Psoas muscle (tissue), 8 donors: ENCODE data around the gene PPEF2. TPM values are rescaled to one million over a fixed set of nuclear protein-coding genes. Genes with fewer than 3 reads are reported as not detected.

Experiments used
- ATAC-seq, 4 donors: fragments of 200-7000 bp; cut with Tn5 transposase; one replicate each; pipeline ENCODE4 v1.9.1; 2020; ENCODE audit warnings: moderate library complexity in 3 of 4, mild to moderate bottlenecking in 2 of 4
- DNase-seq, 2 donors: peaks; one replicate each; pipeline ENCODE4 v3.0.0-alpha.2; 2020
- H3K27ac ChIP-seq: fragments of 200-600 bp; one replicate; pipeline ENCODE4 v1.8.0; 2022
- H3K27me3 ChIP-seq, 3 donors: fragments of 200-600 bp in 1 of 3; one replicate each; pipeline versions ENCODE4 v1.6.1 to v1.8.0; 2013 to 2022; ENCODE audit warnings: low read length in 2 of 3, mild to moderate bottlenecking in 2 of 3, moderate library complexity in 1 of 3; ENCODE audit not compliant: insufficient read depth in 3 of 3
- H3K36me3 ChIP-seq, 2 donors: fragments of 200-600 bp in 1 of 2; one replicate each; pipeline versions ENCODE4 v1.6.1 to v1.8.0; 2013 to 2022; ENCODE audit warnings: low read depth in 1 of 2, mild to moderate bottlenecking in 1 of 2, moderate library complexity in 1 of 2; ENCODE audit not compliant: insufficient read depth in 1 of 2
- H3K4me1 ChIP-seq: fragments of 200-600 bp; one replicate; pipeline ENCODE4 v1.8.0; 2022
- H3K4me3 ChIP-seq: fragments of 200-600 bp; one replicate; pipeline ENCODE4 v1.8.0; 2022; ENCODE audit warnings: mild to moderate bottlenecking
- H3K9me3 ChIP-seq: fragments of 200-600 bp; one replicate; pipeline ENCODE4 v1.8.0; 2022
- WGBS, 3 donors: extraction: QIAGEN DNeasy Blood & Tissue Kit; methylation state at CpG; one replicate each; pipeline versions ENCODE4 v1.1.6 to v1.1.7; 2013; 5-methylcytosine and 5-hydroxymethylcytosine counted together
- intact Hi-C, 2 donors: fragments of 100-400 bp; cut with DNase I; formaldehyde crosslinking; loops; one replicate each; pipeline versions ENCODE4 v1.11.0 to v1.14.2; 2022
- polyA plus RNA-seq, 3 donors: library from polyadenylated mRNA; stranded (reverse); fragments of 200-250 nt; gene quantifications; one replicate each; pipeline ENCODE4 v1.2.3, GENCODE V29; 2013
- total RNA-seq, 4 donors: library from RNA; stranded (reverse); fragmentation: NEBNext Ultra II Directional in 2 of 4; extraction: Animal tissue kit (Norgen Biotek cat#: 25700) in 2 of 4; gene quantifications; one replicate each; pipeline versions ENCODE4 v1.2.1 to v1.2.4, GENCODE V29; 2021 to 2023
- TF ChIP-seq, protein P1 (sequence below): fragments of 200-600 bp; IDR thresholded peaks from one replicate; pipeline ENCODE4 v1.8.0; 2022; ENCODE audit warnings: antibody characterized with exemption
- donor health status: healthy with polysubstance abuse.
- donor health status: DM: no; HTN: no; CAD: no; lungs with moderate emphysema.
- donor health status: Bipolar disorder and iron deficiency.
- donor health status: healthy.
- donor health status: DM: yes; HTN: yes; CAD: no.
- donor health status: DM: no; HTN: no; CAD: no.
- donor health status: DM: no; HTN: no; CAD: no.
- donor health status: DM: yes; HTN: yes; CAD: no.

Gene PPEF2
- total and polyA plus RNA-seq, 7 donors, result 0.05 to 0.08 TPM; not detected in 5

DNA sequence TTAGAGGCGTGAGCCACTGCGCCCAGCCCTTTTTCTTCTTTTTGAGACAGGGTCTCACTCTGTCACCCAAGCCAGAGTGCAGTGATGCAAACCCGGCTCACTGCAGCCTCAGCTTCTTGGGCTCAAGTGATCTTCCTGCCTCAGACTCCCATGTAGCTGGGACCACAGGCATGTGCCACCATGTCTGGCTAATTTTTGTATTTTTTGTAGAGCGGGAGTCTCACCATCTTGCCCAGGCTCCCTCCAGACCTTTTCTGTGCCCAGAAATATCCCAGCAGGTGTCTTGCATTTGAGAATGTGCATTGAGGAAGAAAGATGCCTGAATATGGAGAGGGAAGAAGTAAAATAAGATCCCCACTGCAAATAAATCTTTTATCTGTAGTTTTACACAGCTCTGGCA, 58.7 kb downstream of the PPEF2 start:
- WGBS, 3 donors, result 92 to 96% (median 95%) methylated on average over 4 of the region's 4 CpGs
- intact Hi-C loops, result no loop called here

DNA sequence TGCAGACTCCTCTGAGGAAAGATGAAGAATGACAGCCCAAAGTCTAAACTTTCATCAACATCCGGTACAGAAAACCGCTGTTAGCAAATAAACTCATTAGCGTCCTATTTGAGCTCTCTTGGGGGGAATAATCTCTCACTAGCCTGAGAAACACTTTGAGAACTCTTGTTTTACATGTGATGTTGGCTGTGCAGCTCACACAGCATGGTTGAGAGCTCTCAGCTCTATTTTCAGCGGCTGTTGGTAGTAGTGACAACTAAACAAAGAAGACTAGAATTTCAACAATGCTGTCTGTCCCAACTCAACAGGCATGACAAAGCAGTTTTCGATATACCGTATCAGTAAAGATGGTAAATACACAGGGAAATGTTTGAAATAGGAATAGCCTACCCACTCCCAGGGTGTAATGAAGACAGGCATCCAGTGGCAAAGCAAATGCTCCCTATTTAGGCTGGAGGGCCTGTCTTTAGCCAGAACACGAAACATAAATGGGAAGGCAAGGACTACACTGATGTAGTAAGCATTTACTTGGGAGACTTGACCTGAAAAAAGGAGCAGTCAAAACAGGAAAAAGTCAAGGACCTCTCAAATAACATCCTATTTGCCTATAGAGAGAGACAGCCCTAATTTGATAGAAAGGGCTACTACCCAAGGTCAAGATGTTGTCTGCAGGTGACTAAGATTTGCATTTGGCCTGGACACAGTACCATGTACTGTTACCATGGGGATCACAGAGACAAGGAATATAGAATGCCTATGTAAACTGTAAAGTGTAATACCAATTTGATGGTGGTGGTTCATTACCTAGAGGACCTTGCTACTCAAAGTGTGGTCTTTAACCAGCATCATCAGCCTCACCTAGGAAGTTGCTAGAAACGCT, 60.4 kb downstream of the PPEF2 start:
- intact Hi-C loops, result no loop called here
- TF ChIP-seq, protein P1, sequence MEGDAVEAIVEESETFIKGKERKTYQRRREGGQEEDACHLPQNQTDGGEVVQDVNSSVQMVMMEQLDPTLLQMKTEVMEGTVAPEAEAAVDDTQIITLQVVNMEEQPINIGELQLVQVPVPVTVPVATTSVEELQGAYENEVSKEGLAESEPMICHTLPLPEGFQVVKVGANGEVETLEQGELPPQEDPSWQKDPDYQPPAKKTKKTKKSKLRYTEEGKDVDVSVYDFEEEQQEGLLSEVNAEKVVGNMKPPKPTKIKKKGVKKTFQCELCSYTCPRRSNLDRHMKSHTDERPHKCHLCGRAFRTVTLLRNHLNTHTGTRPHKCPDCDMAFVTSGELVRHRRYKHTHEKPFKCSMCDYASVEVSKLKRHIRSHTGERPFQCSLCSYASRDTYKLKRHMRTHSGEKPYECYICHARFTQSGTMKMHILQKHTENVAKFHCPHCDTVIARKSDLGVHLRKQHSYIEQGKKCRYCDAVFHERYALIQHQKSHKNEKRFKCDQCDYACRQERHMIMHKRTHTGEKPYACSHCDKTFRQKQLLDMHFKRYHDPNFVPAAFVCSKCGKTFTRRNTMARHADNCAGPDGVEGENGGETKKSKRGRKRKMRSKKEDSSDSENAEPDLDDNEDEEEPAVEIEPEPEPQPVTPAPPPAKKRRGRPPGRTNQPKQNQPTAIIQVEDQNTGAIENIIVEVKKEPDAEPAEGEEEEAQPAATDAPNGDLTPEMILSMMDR, result no peak
- Histone ChIP-seq H3K36me3 (no peaks in the 10 kb centered on the region), H3K27ac (no peak overlapping the region), H3K27me3 (no peaks in the 10 kb centered on the region), H3K4me1 (no peaks in the 10 kb centered on the region), H3K4me3 (no peak overlapping the region), H3K9me3 (no peaks in the 10 kb centered on the region)
- 58 to 65% (median 61%) methylated on average over 8 of the region's 8 CpGs for WGBS, 3 donors
- ATAC-seq (peak in 3 of 4 donors; percentile 50 to 57 (median 52)), DNase-seq (no peak)

More for the DNA sequence above, 58.7 kb downstream of the PPEF2 start:
- Histone ChIP-seq H3K4me1 (peaks cover 10% of the 10 kb centered on the region), H3K27me3 (no peaks in the 10 kb centered on the region), H3K9me3 (no peaks in the 10 kb centered on the region), H3K36me3 (no peaks in the 10 kb centered on the region), H3K4me3 (no peak overlapping the region), H3K27ac (no peak overlapping the region)
- ATAC-seq (no peak), DNase-seq (no peak)
- TF ChIP-seq, protein P1, result no peak

DNA sequence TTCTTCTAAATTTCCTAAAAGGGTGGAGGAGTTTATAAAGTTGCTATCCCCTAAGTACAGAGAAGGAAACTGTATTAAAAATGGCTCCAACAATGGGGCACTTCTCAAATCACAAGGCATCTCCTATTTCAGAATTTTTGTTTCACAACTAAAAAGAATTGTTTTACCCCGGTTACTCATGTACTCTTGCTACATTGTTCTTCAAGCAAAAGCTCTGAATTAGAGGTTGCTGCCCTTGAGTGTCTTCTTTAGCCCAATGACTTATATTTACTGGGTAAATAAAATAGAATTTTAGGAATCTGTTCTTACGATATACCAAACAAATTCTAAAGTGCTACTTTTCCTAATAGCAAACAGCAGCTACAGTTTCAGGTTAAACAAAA, 67.5 kb downstream of the PPEF2 start:
- WGBS, 3 donors, result 80 to 87% (median 84%) methylated on average over 2 of the region's 2 CpGs
- Histone ChIP-seq H3K4me1 (no peaks in the 10 kb centered on the region), H3K27ac (no peak overlapping the region), H3K36me3 (no peaks in the 10 kb centered on the region), H3K27me3 (no peaks in the 10 kb centered on the region), H3K4me3 (no peak overlapping the region), H3K9me3 (no peaks in the 10 kb centered on the region)
- DNase-seq (no peak), ATAC-seq (no peak)
- intact Hi-C loops, result no loop called here
- TF ChIP-seq, protein P1, result no peak

DNA sequence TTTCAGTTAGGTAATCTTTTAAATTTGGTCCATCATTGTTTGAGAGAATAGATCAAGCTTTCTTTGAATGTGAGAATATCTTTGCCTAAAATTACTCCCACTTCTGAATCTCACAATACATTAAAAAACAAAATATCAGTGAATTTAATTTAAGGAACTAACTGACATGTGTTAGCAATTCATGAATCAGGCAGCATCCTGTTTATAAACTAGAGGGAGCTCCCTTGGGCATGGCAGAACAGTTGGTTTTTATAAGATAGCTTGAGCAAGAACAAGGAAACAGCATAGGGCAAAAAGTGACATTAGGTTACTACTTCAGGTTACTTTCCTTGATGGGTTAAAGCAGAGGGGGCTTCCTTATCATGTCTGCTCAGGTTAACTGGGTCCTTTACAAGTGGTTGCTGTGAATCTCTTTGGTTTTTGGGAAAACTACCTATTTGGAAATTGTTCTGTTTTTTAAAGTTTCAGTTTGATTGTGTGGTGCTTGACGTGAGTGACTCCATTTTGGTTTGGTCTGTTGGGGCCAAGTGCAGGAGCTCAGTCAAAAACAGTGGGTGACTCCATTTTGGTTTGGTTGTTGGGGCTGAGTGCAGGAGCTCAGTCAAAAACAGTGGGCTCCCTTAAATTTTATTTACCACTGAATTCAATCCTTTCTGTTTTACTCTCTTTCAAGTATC, 68.0 kb downstream of the PPEF2 start:
- 67 to 84% (median 77%) methylated on average over 1 of the region's 1 CpG for WGBS, 3 donors

More for the DNA sequence above, 68.0 kb downstream of the PPEF2 start:
- ATAC-seq, result no peak
- DNase-seq, result no peak
- no peak overlapping the region for H3K4me3 ChIP-seq
- no peaks in the 10 kb centered on the region for H3K27me3 ChIP-seq
- intact Hi-C loops, result no loop called here
- H3K36me3 ChIP-seq, result no peaks in the 10 kb centered on the region
- TF ChIP-seq, protein P1, result no peak
- H3K4me1 ChIP-seq, result no peaks in the 10 kb centered on the region
- H3K27ac ChIP-seq, result no peak overlapping the region
- H3K9me3 ChIP-seq, result no peaks in the 10 kb centered on the region
